LHCN-M2 (cell line): ENCODE results near the gene IQCM. TPM values are rescaled to one million over a fixed set of nuclear protein-coding genes. Genes with fewer than 3 reads are reported as not detected.

Experiments used
- DNase-seq: peaks from one replicate; pipeline ENCODE4 v3.0.0-alpha.2; 2012; ENCODE audit warnings: low read depth
- total RNA-seq: library from RNA; depleted of rRNA; stranded (reverse); fragments of >200 nt; gene quantifications from 2 replicates; pipeline ENCODE4 v1.2.3, GENCODE V29; 2014

Gene IQCM
- total RNA-seq, 1 experiment from 2014 or later, result 0.17 TPM

DNA sequence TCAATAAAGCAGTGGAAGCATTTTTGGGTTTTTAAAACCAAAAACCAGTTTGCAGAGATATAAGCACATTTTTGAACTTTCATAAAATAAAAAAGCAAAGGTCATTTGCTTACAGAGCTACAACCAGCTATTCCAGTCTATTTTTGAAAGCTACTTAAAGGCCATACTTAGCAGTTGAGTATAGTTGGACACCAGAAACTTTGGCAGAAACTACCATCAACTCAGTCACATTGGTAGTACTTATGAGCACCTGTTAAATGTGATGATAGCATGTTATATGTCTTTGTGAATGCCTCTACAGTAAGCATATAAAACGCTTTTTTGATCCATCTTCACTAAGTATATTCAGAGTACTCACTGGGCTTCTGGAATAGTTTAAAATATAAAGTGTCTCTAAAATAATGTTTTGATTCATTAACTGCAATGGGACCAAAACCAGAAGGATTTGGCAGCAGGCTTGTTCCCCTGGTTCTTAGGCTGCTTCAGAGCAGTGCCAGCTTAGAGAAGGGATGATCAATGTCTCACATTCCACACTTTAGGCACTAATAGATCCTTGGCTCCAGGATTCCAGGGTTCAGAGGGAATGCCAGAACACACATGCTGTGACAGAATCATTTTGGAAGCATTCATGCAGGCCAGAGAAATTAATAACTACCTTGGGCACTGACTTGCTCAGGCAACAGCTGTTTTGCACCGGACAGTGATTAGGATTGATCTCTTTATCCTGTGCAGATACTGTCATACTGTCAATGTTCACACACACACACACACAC, 103.9 kb downstream of the IQCM start:
- no peak for DNase-seq

DNA sequence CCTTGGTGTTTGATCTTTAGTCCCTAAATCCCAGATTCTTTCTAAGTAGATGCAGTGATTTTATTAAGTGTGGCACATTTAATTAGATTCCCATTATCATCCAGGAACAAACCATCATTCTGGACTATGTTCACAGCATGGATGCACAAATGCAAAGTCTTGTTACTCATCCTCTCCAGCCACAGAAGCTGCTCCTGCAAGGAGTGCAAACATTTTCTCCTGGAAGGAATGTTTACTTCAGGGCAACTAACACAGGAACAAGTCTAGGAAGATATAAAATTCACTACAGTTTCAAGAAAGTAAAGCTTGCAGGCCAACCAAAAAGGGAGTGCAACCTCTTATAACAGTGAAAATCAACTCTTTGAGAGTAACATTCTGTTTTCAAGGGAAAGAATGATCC, 106.0 kb downstream of the IQCM start:
- no peak for DNase-seq

DNA sequence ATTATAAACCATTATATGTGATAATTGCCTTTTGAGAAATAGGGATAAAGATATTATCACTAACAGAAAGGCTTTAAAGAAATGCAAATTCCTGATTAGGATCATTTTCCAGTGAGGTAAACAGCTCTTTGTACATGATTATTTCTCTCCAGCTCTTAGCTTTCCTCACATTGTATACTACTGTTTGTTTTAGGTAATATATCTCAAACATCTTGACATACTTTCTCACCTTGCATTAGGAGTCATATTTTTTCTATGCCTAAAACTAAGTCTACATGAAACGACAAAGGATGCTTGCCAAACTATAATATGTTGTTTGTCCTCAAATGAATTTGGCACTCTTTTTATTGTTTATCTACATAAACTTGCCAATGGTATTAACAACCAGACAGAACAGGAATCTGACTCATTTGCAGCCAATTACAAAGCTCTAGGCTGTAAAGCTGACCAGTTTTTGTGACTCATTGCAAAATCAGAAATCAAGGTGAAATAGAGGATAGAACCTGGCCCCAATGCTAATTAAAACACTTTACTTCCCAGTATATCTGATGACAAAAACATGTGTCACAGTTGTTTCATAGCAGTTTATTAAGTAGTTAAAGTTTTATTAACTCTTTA, 107.0 kb downstream of the IQCM start:
- DNase-seq, result peak; percentile 65

DNA sequence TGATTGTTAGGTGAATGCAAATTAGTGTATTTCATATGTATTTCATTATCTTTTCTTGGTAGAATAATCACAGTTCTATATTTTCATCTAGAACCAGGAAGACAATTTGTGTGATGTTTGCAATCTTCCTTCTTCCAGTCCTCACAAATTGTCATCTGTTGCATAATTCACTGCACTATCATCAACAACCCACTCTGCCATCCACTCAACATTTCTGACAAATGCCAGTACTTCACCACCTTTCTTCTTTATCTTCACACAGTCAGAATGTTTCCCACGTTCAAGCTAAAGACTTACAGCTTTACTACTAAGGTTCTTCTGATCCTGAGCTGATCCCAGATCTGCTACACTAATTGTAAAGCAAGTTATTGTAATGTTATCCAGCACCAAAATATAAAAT, 107.8 kb downstream of the IQCM start:
- DNase-seq, result no peak

DNA sequence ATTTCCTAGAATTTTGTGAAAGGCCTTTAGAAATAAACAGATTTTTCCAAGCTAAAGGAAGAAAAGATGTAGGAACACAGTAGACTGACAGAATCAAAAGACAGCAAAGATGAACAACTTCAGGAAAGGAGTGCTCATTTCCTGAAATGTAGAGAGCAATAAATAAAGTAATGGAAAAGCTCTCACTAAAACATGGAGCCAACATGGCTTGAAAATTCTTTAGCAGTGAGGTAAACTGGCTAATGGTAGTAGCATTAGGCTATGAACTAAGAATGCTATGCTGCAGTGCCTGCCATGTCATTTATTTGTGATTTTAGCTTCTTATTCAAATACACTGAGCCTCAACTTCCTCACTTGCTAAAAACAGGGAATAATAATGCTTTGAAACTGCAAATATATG, 108.7 kb downstream of the IQCM start:
- DNase-seq, result no peak

DNA sequence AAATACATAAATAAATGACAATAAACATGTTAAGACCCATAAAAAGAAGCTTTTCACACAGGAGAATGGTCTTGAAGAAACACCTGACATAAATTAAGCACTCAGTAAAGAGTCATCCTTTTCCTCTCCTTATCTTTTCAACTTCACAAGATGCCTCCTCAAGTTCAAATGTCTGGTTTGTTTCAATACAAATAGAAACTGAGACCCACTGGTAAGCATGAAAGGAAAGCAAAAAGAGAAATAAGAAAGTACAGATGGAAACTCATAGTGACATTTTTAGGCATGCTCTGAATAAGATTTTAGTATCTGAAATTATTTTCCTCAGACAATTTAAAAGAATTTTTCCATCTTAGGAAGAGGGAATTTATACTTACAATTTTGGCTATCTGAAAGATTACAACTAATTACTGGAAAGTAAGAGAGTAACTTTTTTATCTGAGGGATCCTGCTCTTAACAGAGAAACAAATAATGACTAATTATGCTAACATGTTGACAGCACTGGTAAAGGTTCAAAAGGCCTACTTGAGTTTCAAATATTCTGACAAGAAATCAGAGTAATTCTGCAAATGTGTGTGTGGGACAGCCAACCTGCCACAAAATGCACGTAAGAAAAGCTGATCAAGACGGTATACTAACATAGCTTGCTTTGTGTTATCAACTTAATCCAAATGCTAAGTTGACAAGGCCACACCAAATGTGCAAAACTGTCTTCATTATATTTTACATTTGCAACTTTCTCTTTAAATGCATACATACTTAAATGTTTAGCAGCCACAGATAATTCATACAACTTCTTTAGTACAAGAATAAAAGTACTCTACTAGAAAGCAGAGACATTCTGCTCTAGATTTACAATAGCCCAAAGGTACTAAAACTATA, 113.0 kb downstream of the IQCM start:
- DNase-seq, result no peak

DNA sequence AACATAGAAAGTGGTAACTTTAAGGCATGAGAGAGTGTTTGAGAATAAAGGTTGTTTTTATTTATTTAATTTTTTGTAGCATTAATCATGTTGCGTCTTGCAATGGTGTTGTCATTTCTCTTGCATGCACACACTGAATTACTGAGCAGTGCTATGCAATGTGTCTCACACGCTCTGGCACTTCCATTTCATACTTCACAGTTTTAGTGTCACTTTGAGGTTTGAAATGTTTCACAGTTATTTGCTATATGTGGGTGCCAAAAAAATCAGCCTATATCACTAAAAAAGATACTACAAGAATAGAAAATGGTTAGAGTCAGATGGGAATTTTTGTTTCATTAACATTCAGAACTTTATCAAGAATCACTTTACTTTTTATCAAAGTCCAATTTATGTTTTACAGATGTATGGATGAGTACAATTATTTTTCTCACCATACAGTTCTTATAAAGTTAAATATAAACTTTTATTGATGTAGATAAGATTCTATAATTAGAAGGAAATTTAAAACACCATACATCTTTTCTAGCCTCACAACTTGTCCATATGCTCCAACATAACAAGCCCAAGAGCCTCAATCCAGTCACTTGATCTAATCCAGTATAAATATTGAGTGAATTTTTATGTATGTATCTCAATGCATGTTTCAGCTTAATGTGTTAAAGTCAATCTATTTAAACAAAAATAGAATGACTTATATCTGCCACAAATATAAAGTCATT, 114.0 kb downstream of the IQCM start:
- DNase-seq, result no peak

DNA sequence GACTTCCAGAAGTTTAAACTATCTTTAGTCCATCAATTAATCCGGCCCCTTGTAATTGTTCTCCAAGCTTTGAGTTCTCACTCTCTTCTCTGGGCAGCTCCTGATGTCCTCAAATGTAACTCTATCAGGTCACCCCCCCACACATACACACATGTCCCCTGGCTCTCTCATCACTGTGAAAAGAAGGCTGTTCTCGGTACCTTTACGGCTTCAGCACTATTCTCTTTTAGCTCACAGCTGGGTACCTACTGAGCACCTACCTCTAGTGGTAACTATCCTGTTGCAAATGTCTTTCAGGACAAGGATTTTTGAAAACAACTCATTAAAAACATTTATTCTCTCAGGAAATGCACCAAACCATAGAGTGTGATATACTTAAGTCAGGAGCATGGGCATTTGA, 115.4 kb downstream of the IQCM start:
- no peak for DNase-seq

DNA sequence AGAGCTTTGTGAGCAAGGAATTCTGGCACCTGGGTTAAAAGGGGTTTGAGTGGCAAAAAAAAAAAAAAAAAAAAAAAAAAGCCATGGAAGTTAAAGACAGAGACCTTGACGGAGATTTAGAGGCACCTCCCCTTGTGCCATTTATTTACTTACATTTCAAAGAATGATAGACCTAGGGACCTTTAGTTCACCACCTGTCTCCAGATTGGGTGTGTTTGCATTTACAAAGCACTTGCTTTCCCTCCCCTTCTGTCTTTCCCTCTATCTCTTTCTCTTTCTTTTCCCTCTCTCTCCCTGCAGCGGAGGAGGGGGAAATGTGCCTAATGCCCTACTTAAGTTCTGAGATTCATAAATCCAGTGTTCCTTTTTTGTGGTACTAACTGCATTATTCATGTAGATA, 116.0 kb downstream of the IQCM start:
- DNase-seq, result no peak

DNA sequence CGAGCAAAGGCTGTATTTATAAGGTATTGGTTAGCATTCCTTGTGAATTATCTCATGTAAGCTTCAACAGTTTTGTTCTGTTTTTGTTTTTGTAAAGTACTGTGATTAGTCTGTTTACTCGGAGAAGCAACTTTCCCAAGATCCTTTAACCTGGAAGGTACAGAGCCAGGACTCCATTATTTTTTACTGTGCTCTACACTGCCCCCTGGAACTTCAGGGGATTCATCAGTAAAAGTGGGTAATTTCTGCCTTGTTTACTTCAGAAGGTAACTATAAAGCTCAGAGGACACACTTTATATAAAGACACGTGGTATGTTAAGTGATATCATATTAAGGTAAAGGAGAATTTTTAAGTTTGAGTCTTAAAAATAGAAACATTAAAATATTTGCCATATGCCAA, 124.9 kb downstream of the IQCM start:
- DNase-seq, result no peak

DNA sequence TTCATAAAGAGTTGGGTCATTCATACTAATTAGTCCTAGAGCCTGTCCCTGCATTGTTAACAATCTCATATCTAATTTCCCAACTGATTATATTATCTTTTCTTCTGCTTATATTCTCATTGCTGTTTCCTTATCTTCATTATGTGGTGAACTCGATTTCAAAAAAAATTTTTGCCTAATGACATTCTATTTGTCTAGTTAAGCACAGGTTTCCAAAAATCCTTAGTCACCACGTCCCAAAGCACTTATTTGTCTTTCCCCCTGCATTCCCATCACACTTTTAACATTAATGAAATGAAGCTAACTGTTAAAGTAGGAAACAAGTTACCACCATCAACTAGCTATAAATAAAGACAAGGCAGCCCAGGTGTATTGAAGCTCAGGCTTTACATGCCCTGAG, 131.1 kb downstream of the IQCM start:
- no peak for DNase-seq

DNA sequence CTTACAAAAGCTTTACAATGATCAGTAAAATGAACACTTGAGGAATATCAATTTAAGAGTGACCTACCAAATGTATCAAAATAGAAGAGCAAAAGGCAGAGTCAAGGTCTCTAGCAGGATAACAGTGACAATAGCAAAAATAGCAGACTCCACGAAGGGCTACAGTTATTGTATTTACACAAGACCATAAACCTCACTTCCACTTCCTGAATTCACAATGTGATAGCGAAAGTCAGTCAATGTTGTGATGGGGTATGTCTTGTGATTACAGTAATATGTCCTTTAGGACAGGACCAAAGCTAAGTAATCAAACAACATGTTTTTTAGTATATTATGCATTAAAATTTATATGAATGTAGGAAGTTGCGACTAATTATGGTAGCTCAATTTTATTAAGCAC, 139.6 kb downstream of the IQCM start:
- DNase-seq, result no peak

DNA sequence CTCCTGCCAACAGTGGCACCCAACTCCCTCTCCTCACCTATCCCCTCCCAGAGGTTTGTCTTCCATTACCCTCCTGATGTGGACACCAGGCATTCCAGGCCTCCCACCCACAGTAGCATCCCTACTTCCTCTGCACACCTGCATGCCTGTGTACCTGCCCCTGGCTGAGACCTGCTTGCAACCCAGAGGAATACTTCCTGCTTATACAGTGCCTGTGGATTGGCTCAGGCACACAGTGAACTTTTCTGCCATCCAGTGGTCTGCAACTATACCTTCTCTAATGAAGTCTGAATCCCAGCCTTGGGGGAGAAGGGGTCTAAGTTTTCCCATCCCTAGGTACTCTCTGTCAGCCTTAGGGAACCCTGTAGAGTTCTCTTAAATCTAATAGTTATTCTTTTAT, 169.9 kb downstream of the IQCM start:
- DNase-seq, result no peak

DNA sequence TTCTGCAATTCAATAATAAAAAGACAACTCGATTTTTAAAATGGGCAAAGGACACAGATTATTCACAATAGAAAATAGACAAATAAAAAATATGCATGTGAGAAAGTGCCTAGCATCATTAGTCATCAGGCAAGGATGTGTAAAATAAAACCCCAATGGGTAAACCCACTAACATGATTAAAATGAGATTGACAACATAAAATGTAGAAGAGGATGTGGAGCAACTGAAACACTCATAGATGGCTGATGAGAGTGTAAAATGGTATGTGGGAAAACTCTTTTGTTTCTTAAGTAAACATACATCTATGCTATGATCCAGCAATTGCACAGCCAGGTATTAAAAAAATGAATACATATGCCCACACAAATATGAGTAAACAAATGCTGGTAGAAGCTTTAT, 177.6 kb downstream of the IQCM start:
- peak; percentile 87 for DNase-seq

DNA sequence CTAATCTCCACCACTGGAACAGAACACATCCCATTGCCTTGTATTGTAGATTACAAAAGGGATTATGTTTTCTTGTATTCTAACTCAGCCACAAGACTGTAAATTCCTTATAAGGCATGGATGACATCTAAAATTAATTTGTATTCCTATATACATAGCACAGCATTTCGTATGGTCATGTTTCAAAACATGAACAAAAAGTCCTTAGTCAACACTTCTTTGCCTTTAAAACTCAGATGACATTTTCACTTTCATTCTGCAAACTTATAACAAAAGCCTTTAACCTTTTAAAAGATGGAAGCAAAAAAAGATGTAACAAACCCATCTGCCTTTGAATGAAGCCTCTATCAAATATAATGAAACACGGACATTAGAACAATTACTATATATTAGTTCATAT, 181.3 kb downstream of the IQCM start:
- no peak for DNase-seq

DNA sequence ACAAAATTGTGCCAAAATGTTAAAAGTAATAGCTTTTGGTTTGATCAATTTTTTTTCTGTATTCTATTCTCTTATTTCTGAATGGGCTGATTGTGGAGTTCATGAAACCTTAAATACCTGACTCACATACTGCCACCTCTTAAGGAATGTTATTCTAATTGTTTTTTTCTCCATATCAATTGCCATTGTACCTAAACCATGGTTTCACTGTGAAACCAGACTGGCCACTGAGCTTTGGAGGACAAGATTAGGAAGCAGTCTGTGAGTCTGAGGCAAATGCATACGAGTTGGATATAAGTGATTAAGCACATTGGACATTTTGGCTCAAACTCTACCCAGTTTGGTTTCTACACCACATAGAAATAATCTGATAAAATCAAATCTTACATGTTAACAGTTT, 184.0 kb downstream of the IQCM start:
- DNase-seq, result no peak

DNA sequence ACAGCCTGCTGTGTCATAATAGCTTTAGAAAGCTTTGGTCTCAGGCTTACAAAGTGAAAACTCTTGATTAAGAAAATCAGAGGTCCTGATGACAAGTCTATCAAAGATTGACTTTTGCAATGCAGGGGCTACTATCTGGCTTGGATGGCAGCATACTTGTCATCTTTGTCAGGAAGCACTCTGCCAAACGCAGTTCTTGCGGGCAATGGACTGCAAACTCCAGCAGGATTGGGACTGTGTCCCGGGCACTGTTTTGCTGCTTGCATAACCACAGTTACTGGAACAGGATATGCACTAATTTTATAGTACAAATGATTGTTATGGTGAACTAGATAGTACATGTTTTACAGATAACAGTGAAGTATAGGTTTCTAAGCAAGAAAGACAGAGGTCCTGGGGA, 185.6 kb downstream of the IQCM start:
- no peak for DNase-seq

DNA sequence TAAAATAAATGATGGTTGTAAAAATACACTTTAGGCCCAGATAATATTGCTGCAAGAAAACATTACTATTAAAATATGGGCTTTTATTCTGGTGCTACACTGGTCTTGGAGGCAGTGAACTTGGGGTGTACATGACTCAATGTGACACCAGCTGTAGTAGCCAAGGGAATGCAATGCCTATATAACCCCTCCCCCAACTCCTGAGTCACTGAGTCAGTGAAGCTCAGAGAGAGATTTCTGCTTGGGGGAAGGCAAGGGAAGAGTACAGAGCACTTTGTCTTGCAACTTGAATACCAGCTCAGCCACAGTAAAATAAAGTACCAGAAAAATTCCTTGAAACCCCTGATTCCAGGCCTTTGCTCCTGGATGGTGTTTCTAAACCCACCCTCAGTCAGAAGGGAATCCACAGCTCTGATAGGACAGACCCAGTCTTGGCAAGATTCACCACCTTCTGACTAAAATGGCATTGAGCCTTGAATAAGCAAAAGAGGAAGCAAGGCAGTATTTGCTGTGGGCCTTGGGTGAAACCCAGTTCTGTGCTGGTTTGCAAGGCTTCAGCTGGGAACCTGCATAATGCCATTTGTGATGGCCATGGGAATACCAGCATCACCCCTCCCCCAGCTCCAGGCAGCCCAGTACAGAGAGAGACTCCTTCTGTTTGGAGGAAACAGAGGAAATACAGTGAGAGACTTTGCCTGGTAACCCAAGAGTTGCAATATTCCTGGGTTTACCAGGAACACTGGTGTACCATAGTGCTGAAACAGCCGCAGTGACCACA, 209.9 kb downstream of the IQCM start:
- DNase-seq, result peak; percentile 67

DNA sequence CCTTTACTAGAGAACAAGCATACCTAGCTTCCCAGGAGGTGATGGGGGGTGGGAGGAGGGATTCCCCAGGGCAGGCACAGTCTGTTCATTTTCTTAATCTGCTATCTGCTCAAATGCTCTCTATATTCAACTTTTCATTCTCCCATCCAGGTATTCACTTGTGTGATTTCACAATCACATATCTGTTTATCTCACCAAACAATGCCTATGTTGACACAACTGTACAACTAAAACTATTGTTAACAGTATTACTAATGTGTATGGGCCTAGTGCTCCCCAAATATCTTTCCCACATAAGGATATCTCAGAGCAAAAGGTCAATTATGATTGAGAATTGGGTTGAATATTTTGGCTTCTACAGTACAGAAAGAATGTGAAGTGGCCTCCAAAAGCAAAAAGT, 210.8 kb downstream of the IQCM start:
- DNase-seq, result no peak

DNA sequence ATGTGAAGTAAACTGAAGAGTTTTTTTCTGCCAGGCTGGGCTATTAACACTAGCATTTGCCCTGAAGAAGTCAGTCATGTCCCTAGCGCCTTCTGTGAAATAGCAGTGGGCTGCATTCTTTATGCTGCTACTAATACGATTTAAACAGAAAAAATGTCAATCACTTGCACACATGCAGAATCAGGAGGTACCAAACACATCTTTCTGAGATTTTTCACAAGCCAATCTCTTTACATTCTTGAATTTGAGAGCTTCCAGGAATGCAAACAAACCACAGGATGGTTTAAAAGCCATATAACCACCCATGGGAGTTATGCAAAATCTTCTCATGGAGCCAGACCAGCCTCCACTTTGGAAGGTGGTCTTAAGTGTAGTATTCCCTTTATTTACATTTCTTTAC, 220.1 kb downstream of the IQCM start:
- no peak for DNase-seq

DNA sequence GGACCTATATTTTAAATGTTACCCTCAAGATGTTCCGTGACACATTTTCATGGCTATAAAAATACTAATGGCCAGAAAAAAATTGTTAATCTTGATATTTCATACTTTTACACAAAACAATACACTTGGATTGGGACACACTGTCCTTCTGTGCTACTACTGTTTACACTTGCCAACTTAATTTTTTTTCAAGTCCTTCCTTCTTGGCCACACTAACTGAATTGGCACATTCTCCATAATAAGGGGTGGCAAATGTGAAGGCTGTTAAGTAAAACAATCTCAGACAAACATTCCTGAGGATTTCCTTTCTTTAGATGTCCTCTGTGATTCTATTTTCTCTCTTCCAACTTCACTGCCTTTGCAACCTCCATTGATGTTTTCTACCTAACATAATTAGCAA, 225.8 kb downstream of the IQCM start:
- DNase-seq, result no peak
